GM23338 (cell line): ENCODE measurements around the gene OBP2A. TPM values are rescaled to one million over a fixed set of nuclear protein-coding genes. Genes with fewer than 3 reads are reported as not detected.

Source experiments
- ATAC-seq: fragments of 200-7000 bp; cut with Tn5 transposase; 3 replicates; pipeline ENCODE4 v1.9.1; 2020
- DNase-seq: peaks from one replicate; pipeline ENCODE4 v3.0.0-alpha.2; 2015; ENCODE audit warnings: low spot score
- H2AFZ ChIP-seq: fragments of 200-600 bp; sonication (generic); 2 replicates; pipeline ENCODE4 v1.8.0; 2016; ENCODE audit warnings: antibody characterized with exemption, mild to moderate bottlenecking, moderate library complexity
- H3F3A ChIP-seq: fragments of 200-600 bp; sonication (generic); replicated peaks from 2 replicates; pipeline ENCODE4 v1.8.0; 2017; ENCODE audit warnings: antibody characterized with exemption, mixed run types, low read depth
- H3K27ac ChIP-seq: fragments of 200-600 bp; sonication (generic); 2 replicates; pipeline ENCODE4 v1.6.1; 2016; ENCODE audit warnings: low read depth
- H3K27me3 ChIP-seq: fragments of 200-600 bp; sonication (generic); 2 replicates; pipeline ENCODE4 v1.8.0; 2016; ENCODE audit warnings: mild to moderate bottlenecking, mixed run types, moderate library complexity; ENCODE audit not compliant: insufficient read depth
- H3K36me3 ChIP-seq: fragments of 200-600 bp; sonication (generic); 2 replicates; pipeline ENCODE4 v1.8.0; 2016; ENCODE audit warnings: mild to moderate bottlenecking; ENCODE audit not compliant: insufficient read depth
- H3K4me1 ChIP-seq: fragments of 200-600 bp; sonication (generic); 2 replicates; pipeline ENCODE4 v1.8.0; 2016; ENCODE audit warnings: mild to moderate bottlenecking, moderate library complexity; ENCODE audit not compliant: insufficient read depth
- H3K4me2 ChIP-seq: fragments of 200-600 bp; sonication (generic); 2 replicates; pipeline ENCODE4 v1.7.1; 2017; ENCODE audit warnings: mixed run types
- H3K4me3 ChIP-seq: fragments of 200-600 bp; sonication (generic); 2 replicates; pipeline ENCODE4 v1.6.1; 2016; ENCODE audit warnings: mixed run types
- H3K79me2 ChIP-seq: fragments of 200-600 bp; sonication (generic); replicated peaks from 2 replicates; pipeline ENCODE4 v1.8.0; 2017; ENCODE audit warnings: mild to moderate bottlenecking; ENCODE audit not compliant: insufficient read depth
- H3K9me2 ChIP-seq: fragments of 200-600 bp; sonication (generic); 2 replicates; pipeline ENCODE4 v1.8.0; 2017; ENCODE audit not compliant: insufficient read depth
- H4K20me1 ChIP-seq: fragments of 200-600 bp; sonication (generic); replicated peaks from 2 replicates; pipeline ENCODE4 v1.8.0; 2017; ENCODE audit warnings: mild to moderate bottlenecking; ENCODE audit not compliant: insufficient read depth
- H3K27ac Mint-ChIP-seq: 2 replicates; pipeline ENCODE4 v1.8.0; 2020; ENCODE audit warnings: inconsistent platforms, mild to moderate bottlenecking, moderate library complexity, mixed read lengths
- H3K27me3 Mint-ChIP-seq: 3 replicates; pipeline ENCODE4 v1.8.0; 2022; ENCODE audit warnings: low read depth, mild to moderate bottlenecking, moderate library complexity, mixed read lengths, inconsistent platforms; ENCODE audit not compliant: insufficient read depth, poor library complexity
- H3K36me3 Mint-ChIP-seq: 3 replicates; pipeline ENCODE4 v1.8.0; 2021; ENCODE audit warnings: low read depth, mild to moderate bottlenecking, inconsistent platforms, moderate library complexity, mixed read lengths
- H3K4me1 Mint-ChIP-seq: 3 replicates; pipeline ENCODE4 v1.8.0; 2020; ENCODE audit warnings: mild to moderate bottlenecking, inconsistent platforms, mixed read lengths
- H3K4me3 Mint-ChIP-seq: 3 replicates; pipeline ENCODE4 v1.8.0; 2021; ENCODE audit warnings: moderate library complexity, mild to moderate bottlenecking, inconsistent platforms, mixed read lengths
- H3K9me3 Mint-ChIP-seq: 3 replicates; pipeline ENCODE4 v1.8.0; 2020; ENCODE audit warnings: moderate library complexity, mild to moderate bottlenecking, inconsistent platforms, mixed read lengths
- CREB1 ChIP-seq: fragments of 250-450 bp; sonication (Bioruptor Pico); IDR thresholded peaks from 2 replicates; pipeline ENCODE4 v1.5.0; 2020; ENCODE audit warnings: low read depth, mild to moderate bottlenecking, moderate library complexity
- CTCF ChIP-seq, 2 experiments: fragments of 200-600 bp in 1 of 2; sonication (generic) in 1 of 2; conservative IDR thresholded peaks; 2 replicates each; pipeline versions ENCODE4 v1.5.1 to v1.6.1; 2016 to 2017; ENCODE audit warnings: antibody characterized with exemption in 2 of 2, low read depth in 2 of 2, mild to moderate bottlenecking in 2 of 2, moderate library complexity in 1 of 2
- ETS1 ChIP-seq: IDR thresholded peaks from 2 replicates; pipeline ENCODE4 v1.6.1; 2016; ENCODE audit warnings: antibody characterized with exemption
- JUNB ChIP-seq: IDR thresholded peaks from one replicate; pipeline ENCODE4 v1.6.1; 2016; ENCODE audit warnings: antibody characterized with exemption; ENCODE audit not compliant: unreplicated experiment
- NANOG ChIP-seq: IDR thresholded peaks from 2 replicates; pipeline ENCODE4 v1.6.1; 2016; ENCODE audit warnings: antibody characterized with exemption, borderline replicate concordance
- POLR2AphosphoS5 ChIP-seq: IDR thresholded peaks from 2 replicates; pipeline ENCODE4 v1.6.1; 2016; ENCODE audit warnings: antibody characterized with exemption, low read depth
- STAT1 ChIP-seq: IDR thresholded peaks from one replicate; pipeline ENCODE4 v1.6.1; 2016; ENCODE audit warnings: antibody characterized with exemption; ENCODE audit not compliant: unreplicated experiment
- ZNF114 ChIP-seq: fragments of 250-450 bp; sonication (Bioruptor Pico); IDR thresholded peaks from 2 replicates; pipeline ENCODE4 v1.5.0; 2020; ENCODE audit warnings: mild to moderate bottlenecking, moderate library complexity
- ZNF462 ChIP-seq: fragments of 250-450 bp; sonication (Bioruptor Pico); IDR thresholded peaks from 2 replicates; pipeline ENCODE4 v1.5.0; 2020; ENCODE audit warnings: mild to moderate bottlenecking, moderate library complexity
- polyA plus RNA-seq: library from polyadenylated mRNA; unstranded; fragments of >200 nt; fragmentation: Nextera tagmentation; extraction: Ambion mirVana; gene quantifications from 2 replicates; pipeline ENCODE4 v1.2.1, GENCODE V29; 2016
- total RNA-seq: library from RNA; depleted of rRNA; stranded (reverse); fragments of >200 nt; shearing (Covaris generic); gene quantifications from 2 replicates; pipeline ENCODE4 v1.2.3, GENCODE V29; 2014

OBP2A gene
- total and polyA plus RNA-seq, 2 experiments from 2014 or later = not detected

GRCh38 chr9:135580664-135581380, 34.9 kb downstream of the OBP2A start:
- Histone ChIP-seq H3K27ac (no peak overlapping the region), H2AFZ (no peak overlapping the region), H3K9me2 (0 out of 2 replicates have a peak, but pooled peaks cover 6% of the 10 kb centered on the region), H3K4me2 (no peak overlapping the region), H3K36me3 (no peaks in the 10 kb centered on the region), H3K4me1 (no peaks in the 10 kb centered on the region), H3K27me3 (no peaks in the 10 kb centered on the region), H3F3A (no peaks in the 10 kb centered on the region), H4K20me1 (no peaks in the 10 kb centered on the region), H3K79me2 (no peaks in the 10 kb centered on the region), H3K4me3 (no peak overlapping the region)
- TF ChIP-seq JUNB (no peak), CREB1 (CRISPR knock-in tag) (no peak), STAT1 (no peak), NANOG (no peak), CTCF (conservative IDR thresholded peaks at IDR 0.05; ENCODE audit: low read depth in 2 of 2) (no peak), POLR2AphosphoS5 (no peak), ZNF462 (CRISPR knock-in tag) (no peak), ZNF114 (CRISPR knock-in tag) (no peak), ETS1 (no peak)
- Mint-ChIP-seq H3K27ac (no peak overlapping the region), H3K4me1 (no peaks in the 10 kb centered on the region), H3K4me3 (no peak overlapping the region), H3K36me3 (peaks cover 3% of the 10 kb centered on the region; the same call in 1 of the 3 replicates), H3K9me3 (peaks cover 11% of the 10 kb centered on the region), H3K27me3 (peaks cover 3% of the 10 kb centered on the region)
- ATAC-seq (no peak), DNase-seq (no peak)
